HG03066 (cell line): ENCODE measurements around the gene AMT.
"Not testable (repeated sequence)": the region's sequence is repeated elsewhere in the genome, so short reads cannot be mapped to it uniquely, and the experiment has no call there.

Experiments
- ATAC-seq: cut with Tn5 transposase; IDR thresholded peaks from one replicate; pipeline ENCODE4 v1.9.1; 2021; ENCODE audit warnings: low read depth; ENCODE audit not compliant: unreplicated experiment

The AMT gene

GRCh38 chr3:49427586-49427985, 5.3 kb upstream of the AMT start:
- no peak for ATAC-seq

DNA sequence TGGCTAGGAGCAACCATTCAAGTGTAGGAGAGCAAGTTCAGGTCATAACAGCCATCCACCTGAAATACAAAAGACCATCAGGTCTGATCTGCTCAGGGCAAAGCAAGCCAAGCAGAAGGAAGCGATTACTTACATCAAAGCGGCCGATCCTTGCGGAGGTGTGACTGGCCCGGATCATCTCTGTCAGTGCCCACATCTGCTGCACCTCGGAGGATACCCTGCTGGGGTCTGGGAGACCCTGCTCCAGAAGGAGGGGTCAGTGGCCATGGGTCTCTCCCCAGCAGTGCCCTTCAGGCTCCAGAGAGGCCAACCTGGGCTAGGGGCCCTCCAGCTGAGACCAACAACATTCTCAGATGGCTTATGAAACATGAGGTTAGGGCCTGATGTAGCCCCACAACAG, 2.5 kb upstream of the AMT start:
- no peak for ATAC-seq

DNA sequence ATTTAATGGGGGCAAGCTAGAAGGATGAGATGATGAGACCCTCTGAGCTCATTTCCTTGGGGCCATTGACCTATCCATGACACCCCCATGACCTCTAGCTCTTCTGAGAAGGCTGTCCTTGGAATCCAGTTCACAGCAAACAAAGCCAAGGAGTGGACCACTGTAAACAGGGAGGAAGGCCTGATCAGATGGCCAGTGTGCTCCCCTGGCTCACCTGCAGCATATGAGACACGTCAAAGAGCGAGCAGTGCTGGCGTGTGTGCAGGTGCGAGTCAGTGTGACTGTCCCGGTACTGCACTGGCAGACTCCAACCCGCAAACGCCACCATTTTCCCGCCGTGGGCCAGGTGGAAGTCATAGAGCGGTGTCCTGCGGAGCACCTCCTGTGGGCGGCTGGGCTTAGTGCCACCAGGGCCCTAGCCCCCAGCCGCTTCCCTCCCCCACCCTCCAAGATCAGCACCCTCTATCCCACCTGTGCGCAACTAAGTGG, 339 bp downstream of the AMT start:
- no peak for ATAC-seq

DNA sequence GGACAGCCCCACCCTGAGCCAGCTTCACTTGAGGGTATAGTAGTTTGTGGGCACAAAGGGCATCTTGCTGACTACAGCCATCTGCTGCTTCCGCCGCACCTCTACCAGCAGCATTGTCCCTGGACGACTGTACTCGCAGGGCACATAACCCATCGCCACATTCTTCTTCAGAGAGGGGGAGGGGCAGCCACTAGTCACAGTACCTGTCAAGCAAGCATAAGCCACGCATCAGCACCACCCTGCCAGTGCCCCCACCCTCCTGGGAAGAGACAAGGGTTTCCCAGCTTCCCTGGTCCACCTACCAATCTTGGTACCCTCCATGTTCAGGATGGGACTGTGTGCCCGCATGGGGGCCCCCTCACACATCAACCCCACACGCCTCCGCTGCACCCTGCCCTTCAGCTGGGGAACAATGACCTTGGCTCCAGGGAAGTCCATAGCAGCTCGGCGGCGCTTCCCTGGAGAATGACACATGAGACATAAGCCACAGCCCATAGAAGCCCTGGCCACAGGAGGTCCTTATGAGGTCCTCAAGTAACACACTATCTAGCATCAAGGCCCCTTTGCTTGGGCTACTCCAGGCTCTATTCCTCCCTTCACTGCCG, 4.7 kb downstream of the AMT start:
- no peak for ATAC-seq

- no peak for ATAC-seq
Measured at GRCh38 chr3:49416867-49417266, 5.4 kb downstream of the AMT start.

- no peak for ATAC-seq
Measured at GRCh38 chr3:49415931-49416601, 6.2 kb downstream of the AMT start.

DNA sequence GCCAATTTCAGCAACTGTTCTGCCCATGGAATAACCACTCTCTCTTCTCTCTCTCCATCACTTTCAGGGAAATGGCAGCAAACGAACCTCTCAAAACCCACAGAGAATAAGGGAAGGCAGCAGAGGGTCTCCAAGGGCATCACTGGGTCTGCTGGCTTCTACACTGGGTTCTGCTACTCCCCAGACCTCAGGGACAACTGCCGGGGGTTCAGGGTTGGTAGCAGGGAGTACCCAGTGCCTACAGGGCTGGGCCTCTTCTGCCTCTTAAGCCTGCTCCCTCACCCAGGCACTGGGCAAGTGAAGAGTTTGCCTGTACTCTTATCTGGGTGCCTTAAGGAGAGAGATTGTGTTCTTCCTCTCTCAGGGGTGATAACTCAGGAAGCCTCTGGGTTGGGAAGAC, 7.5 kb downstream of the AMT start:
- ATAC-seq = no peak

DNA sequence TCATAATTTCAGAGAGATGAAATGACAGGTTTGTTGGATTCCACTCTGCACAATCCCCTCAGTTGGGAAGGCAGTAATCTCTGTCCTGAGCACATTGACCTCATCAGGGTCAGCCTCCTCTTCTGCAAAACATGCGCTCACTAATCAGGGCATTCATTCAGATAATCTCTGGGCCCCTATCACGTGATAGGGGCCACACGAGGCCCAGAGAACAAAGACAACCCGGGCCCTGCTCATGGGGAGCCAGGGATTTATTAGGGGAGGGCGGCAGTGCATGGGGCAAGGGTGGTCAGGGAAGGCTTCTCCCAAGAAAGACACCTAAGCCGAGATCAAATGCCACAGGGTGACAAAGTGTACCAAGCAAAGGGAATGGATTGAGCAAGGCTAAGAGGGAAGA, 8.9 kb downstream of the AMT start:
- ATAC-seq = no peak

DNA sequence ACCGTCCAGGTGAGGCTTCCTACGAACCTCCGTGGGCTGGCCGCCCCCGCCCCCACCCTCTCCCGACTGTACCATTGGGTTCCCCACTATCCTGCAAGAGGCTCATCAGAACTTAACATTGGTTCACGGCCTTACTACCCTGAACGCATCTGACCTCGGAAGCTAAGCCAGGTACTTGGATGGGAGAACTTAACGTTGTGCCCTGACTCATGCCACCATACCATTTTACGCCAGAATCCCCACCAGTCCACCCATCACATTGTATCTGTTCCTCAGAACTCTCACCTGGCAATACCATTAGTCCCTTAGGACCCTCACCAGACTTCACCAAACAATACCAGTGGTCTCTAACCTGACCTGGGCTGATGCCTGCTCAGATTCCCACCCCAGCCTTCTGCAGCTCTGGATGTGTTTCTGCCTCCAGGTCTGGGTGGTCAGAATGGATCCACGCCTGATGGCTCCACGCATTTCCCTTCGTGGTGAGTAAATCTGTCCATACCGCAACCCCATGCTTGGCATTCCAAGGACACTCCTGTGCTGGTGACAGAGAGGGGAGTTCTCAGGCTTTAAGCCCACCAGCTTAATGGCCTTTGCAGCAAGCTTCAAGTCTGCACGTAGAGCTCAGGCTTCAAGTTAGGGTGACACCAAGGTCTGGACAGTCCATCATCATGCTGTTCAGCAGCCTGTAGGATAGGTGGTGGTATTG, 9.5 kb downstream of the AMT start:
- ATAC-seq = no peak

GRCh38 chr3:49411968-49412631, 10.2 kb downstream of the AMT start, which contains the start of the genes RHOA and TCTA:
TSS of gene RHOA (minus strand) at chr3:49411976. CDS start at chr3:49375589, 36,387 bp downstream.
TSS of gene TCTA (plus strand) at chr3:49412423. CDS start at chr3:49412427, 4 bp downstream.
- peak; percentile 85 for ATAC-seq

DNA sequence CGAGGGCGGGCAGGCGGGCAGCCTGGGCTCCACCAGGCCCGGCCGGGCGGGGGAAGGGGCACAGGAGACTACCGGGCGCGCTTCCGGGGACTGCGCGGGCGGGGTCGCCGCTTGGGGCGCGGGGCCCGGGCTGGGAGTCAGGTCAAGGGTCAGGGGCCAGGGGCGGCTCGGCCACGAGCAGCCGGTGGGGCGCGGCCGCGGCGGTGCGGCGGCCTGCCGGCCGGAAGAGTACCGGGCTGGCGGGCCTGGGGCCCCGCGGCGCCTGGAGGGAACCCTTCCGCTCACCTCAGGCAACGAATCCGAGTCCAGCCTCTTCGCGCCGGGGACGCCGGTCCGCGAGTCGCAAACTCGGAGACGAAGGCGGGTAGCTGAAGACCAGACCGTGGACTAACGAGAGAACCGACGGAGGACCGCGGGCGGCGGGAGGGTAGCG, 10.7 kb downstream of the AMT start:
- peak; percentile 25 for ATAC-seq

DNA sequence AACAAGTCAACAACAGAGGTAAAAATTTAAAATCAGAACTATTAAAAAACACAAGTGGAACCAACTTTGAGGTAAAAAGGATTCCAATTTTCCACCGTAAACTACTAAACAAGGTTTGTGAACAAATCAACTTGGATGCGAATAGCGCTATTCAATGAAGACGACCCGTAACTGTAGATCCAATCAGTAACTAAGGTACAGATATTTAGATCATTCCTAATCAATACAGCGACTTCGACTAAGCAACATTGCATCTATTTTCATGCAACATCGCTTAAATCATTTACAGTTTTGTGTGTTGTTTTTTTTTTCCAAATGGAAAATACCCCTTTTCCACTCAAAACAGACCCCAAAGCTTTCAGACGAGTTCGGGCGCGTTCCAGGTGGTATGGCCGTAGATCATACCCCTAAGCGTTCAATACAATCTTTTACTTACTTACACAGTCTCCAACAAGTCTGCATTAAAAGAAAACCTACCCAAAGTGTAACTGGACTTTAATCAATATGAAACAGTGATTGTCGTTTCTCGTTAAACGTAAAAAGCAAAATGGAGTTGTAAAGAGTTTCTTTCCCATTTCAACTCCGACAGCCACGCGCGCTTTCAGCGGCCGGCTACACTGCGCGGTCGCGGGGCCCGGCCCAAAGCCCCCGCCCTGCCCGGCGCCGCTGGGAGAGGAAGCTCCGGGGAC, 11.3 kb downstream of the AMT start:
- ATAC-seq = no peak

DNA sequence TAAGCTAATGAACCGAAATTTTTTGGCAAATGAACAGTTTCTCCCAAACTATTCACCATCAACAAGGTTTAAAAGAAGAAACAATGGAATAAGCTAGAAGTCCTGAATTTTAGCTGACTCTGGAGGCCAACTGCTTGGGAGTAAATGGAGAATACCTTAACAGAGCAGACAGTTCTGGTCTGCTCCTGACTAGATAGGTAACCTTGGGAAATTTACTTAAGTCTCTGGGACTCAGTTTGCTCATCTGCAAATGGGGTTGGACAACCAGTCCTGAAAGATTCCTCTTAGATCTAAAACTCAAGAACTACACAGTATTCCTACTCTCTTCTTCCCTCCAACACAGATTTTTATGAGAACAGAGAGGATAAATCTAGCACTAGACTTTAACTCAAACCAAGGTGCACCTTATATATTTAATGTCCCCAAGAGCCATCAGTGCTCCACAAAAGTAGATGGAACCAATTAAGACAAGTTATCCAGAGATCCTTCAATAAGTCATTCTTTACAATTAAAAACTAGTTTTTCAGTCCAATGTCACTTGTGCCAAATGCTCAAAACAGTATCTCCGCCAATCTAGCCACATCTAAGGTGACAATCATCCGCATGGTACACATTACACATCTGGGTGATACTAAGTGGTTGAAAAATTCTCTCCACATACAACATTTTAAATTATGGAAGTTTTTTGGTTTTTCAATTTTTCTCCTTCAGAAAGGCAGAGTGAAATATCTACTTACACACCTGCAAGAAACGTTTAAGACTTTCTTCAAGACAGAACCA, 12.0 kb downstream of the AMT start:
- ATAC-seq = no peak

- ATAC-seq = no peak
Measured at GRCh38 chr3:49406571-49407565, 15.4 kb downstream of the AMT start.

DNA sequence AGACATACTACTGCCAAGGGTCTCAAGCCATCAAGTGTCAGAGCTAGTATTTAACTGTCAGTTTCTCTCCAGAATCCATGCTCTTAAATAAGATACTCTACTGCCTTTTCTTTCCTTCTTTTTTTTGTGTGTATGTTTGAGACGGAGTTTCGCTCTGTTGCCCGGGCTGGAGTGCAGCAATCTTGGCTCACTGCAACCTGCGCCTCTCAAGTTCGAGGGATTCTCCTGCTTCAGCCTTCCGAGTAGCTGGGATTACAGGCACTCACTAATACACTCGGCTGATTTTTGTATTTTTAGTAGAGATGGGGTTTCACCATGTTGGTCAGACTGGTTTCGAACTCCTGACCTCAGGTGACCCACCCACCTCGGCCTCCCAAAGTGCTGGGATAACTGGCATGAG, 16.7 kb downstream of the AMT start:
- ATAC-seq = not testable (repeated sequence)

DNA sequence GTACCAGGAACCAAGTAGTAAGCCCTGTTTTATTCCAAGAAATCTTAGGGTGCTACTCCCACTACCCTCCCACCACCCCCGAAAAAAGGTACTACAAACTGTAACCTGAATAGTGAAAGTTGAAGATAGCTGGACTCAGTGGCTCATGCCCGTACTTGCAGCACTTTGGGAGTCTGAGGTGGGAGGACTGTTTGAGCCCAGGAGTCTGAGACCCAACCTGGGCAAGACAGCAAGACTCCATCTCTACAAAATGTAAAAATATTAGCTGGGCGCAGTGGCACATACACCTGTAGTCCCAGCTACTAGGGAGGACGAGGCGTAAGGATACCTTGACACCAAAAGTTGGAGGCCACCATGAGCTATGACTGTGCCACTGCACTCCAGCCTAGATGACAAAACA, 18.4 kb downstream of the AMT start:
- ATAC-seq = no peak

- ATAC-seq = no peak
Measured at GRCh38 chr3:49401766-49402165, 20.5 kb downstream of the AMT start.

- ATAC-seq = no peak
Measured at GRCh38 chr3:49399461-49399860, 22.8 kb downstream of the AMT start.

DNA sequence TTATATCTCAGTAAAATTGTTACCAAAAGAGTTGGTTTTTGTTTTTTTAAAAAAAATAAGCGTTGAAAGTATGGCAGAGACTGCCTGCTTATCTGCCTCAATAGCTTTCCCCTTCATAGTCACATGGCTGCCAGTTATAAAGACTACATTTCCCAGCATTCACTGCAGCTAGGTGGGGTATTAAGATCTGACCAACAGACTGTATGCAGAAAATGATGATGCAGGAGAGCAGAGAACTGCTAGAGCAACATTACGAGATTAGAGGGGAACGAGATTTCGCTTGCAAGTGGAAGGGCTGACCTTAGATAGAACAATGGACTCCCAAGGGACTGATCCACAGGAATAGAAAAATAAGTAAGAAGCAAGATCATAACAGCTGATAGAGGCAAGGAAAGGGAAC, 24.8 kb downstream of the AMT start:
- no peak for ATAC-seq
